Measurements from ENCODE around the gene SRCIN1.

The SRCIN1 gene

GRCh38 chr17:38578229-38579082, 27.3 kb downstream of the SRCIN1 start:
- no peak for DNase-seq (ENCODE audit: low read depth)

- no peak for DNase-seq (ENCODE audit: low read depth)
These were observed 28.0 kb downstream of the SRCIN1 start for GRCh38 chr17:38577645-38578173.

DNA sequence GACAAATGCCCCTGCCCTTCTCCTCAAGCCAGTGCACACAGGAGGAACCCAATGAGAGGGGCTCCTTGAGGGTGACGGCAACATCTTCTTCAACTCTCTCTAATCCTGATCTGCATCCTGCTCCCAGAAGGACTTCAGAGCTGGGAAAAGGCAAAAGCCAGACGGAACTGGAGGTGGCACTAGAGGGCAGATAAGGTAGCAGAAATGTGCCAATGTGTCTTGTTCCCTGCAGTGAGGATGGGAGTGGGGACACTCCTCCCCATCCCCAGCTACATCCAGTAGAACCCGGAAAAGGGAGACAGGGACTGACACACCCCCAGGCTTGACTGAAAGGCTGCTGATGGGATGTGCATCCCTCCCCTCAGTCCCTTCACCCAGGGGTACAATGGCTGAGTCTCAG, 28.5 kb downstream of the SRCIN1 start:
- no peak for DNase-seq (ENCODE audit: low read depth)

DNA sequence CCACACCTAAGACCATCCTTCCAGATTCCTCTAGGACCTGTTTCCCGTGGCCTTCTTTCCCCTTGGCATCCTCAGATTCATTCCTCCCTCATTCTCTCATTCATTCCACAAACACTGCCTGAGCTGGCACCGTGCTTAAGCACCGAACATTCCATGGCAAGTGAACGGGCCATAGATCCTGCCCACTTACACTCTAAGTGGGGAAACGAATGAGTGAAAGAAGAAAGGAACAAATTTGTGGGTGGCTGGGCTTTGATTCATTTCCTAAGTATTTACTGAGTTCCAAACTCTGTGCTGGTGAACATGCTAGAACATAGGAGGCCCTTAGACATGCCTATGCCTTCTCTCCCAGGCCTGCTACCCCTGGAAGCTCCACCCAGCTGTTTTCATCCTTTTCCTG, 30.0 kb downstream of the SRCIN1 start:
- DNase-seq (ENCODE audit: low read depth): no peak

- DNase-seq (ENCODE audit: low read depth): no peak
These were observed 31.0 kb downstream of the SRCIN1 start for GRCh38 chr17:38574712-38575111.

DNA sequence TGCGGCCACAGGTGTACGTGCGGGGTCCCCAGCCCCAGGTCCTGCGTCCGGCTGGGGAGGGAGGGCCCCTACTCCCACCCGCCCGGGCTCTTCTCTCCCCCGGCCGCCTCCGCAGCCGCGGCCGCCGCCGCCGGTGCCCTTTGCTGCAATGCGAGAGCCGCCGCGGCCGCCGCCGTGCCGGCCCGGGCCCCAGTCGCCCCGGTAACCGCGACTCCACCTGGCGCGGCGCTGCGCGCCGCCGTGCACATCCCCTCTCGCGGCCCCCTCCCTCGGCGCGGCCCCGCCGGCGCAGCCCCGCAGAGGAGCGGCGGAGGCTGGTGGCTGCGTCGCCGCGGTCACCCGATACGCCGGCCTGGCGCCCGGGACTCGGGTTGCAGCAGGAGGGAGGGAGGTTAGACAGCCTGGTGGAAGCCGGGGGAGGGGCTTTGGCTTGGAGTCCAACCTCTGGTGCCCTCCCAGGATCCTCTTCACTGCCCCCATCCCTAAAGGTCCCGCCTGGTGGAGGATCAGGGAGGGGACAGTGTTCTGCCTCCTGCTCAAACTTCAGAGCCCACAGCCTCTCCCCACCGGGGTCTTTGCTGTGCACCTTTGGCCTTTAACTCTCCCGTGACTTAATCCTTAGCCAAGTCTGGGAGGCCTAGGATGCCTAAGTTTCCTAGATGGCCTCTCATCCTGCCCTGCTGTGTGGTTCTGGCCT, 32.9 kb downstream of the SRCIN1 start:
- DNase-seq (ENCODE audit: low read depth): no peak

- no peak for DNase-seq (ENCODE audit: low read depth)
These were observed 33.7 kb downstream of the SRCIN1 start for GRCh38 chr17:38571833-38572668.

- no peak for DNase-seq (ENCODE audit: low read depth)
These were observed 35.8 kb downstream of the SRCIN1 start for GRCh38 chr17:38569701-38570512.

DNA sequence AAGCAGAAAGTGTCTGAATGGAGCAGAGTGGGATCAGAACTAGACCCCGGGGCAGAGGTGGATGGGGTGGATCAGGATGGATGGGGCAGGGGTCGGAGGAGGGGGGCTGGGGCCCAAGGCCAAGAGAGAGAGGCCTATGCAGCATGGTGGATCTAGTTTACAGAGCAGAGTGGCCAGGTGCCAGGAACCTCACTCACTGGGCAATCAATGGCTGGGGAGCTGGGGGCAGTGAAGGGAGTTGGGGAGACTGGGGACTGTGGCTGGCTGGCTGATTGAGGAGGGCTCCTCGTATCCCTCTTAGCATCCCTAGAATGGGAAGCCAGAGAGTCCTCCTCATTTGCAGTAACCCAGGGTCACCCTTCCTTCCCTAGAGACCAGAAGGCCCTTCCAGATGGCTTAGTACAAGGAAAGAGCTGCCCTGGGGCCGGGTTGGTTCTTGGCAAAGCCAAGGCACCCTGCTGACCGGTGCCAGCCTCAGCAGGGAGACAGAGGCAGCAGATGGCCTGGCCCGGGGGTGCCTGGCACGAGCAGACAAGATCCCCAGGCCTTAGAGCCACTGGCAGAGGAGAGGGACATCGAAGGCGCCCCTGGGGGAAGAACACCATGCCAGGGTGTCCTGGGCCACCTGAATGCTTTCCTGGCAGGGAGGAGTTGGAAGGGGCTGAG, 36.8 kb downstream of the SRCIN1 start:
- DNase-seq (ENCODE audit: low read depth): no peak

GRCh38 chr17:38568274-38568673, 37.5 kb downstream of the SRCIN1 start:
- no peak for DNase-seq (ENCODE audit: low read depth)

GRCh38 chr17:38567350-38567749, 38.4 kb downstream of the SRCIN1 start:
- no peak for DNase-seq (ENCODE audit: low read depth)

DNA sequence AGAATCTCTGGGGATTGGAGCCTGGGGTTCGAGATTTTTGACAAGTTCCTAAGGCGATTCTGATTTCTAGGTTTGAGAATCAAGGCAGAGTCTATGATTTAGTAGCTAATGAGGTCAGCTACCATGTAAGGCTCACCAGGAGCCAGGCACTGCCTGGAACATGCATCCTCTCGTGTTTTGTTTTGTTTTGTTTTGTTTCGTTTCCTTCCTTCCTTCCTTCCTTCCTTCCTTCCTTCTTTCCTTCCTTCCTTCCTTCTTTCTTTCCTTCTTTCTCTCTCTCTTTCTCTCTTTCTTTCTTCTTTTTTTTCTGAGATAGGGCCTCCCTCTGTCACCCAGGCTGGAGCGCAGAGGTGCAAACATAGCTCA, 39.1 kb downstream of the SRCIN1 start:
- DNase-seq (ENCODE audit: low read depth): no peak

- DNase-seq (ENCODE audit: low read depth): no peak
These were observed 39.7 kb downstream of the SRCIN1 start for GRCh38 chr17:38565853-38566665.

DNA sequence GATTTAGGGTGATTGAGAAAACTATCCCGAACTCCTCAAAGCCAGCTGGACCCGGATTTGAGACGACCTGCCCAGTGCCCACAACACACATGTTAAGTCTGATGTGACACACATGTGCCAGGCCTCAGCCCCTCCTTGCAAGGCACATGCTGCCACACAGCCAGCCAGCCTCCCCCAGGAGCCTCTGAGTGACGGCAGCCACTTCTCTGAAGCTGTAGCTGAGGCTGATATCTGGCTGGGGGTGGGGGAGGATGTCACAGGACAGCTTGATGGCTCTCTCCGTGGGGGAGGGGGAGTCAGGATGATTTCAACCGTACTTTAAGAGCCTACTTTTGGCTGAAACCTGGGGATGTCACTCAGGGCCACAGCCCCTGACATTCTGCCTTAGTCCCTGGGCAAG, 40.9 kb downstream of the SRCIN1 start:
- no peak for DNase-seq (ENCODE audit: low read depth)

DNA sequence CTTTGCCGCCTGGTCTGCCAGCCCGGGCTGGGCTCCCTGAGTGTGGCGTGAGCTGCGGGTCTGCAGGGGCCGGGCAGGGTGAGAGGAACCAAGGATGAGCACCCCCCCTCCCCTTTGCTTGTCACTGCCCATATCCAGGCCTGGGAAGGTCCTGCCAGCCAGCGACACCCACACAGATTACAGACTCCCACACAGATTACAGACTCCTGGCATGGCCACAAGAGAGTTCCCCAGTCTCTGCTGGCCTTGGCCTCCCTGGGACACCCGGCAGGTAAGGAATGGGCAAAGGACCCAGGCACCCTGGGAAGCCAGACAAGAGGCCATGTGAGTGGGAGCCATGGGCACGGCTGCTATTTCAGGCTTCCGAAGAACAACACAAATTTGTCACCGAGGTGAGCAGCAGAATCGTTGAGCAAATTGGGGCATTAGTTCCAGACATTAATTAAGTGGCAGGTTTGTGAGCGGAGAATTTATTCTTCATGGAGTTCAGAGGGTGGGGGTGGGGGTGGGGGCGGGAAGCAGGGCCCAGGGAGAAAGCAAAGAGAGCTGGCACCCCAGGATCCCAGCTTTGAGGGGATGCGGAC, 41.4 kb downstream of the SRCIN1 start:
- DNase-seq (ENCODE audit: low read depth): no peak

- DNase-seq (ENCODE audit: low read depth): no peak
These were observed 42.1 kb downstream of the SRCIN1 start for GRCh38 chr17:38563362-38564253.

GRCh38 chr17:38562903-38563302, 42.8 kb downstream of the SRCIN1 start:
- no peak for DNase-seq (ENCODE audit: low read depth)

DNA sequence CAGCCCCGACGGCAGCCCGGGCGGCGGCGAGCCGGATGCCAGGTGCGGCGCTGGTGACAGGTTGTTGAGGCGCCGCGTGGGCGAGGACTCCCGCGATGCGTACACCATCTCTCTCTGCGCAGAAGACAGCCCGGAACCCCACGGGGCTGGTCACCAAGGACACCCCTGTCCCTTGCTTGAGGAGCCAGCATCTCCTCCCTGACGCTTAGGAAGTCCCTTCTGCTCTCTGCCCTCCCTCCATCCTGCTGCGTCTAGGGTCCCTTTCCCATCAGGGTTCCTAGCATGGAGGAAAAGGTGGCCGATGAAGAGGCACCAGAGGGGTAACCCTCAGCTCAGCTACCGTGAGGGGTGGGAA, 43.6 kb downstream of the SRCIN1 start:
- DNase-seq (ENCODE audit: low read depth): no peak

Data from stimulated activated CD8-positive, alpha-beta memory T cell treated with anti-CD3 and anti-CD28 coated beads, Interleukin-15, amount 100 ng/mL, for 1 hour (primary cell).